ENCODE data around the gene NPAT. TPM values are rescaled to one million over a fixed set of nuclear protein-coding genes. Genes with fewer than 3 reads are reported as not detected.
"Not testable (repeated sequence)": the region's sequence is repeated elsewhere in the genome, so short reads cannot be mapped to it uniquely, and the experiment has no call there.

NPAT gene
- total RNA-seq, 1 donor from 2014 or later, result 16.7 TPM

GRCh38 chr11:108135845-108136544, 86.4 kb downstream of the NPAT start:
- Histone ChIP-seq H3K36me3 (peaks cover 80% of the 10 kb centered on the region), H3K27me3 (ENCODE audit: low read depth) (no peaks in the 10 kb centered on the region), H3K4me3 (no peak overlapping the region), H3K4me1 (peaks cover 10% of the 10 kb centered on the region), H3K9me3 (no peaks in the 10 kb centered on the region), H3K27ac (no peak overlapping the region)
- intact Hi-C loops (cut with DNase I), result no loop called here
- ATAC-seq (no peak), DNase-seq (no peak)
- TF ChIP-seq, protein P1, sequence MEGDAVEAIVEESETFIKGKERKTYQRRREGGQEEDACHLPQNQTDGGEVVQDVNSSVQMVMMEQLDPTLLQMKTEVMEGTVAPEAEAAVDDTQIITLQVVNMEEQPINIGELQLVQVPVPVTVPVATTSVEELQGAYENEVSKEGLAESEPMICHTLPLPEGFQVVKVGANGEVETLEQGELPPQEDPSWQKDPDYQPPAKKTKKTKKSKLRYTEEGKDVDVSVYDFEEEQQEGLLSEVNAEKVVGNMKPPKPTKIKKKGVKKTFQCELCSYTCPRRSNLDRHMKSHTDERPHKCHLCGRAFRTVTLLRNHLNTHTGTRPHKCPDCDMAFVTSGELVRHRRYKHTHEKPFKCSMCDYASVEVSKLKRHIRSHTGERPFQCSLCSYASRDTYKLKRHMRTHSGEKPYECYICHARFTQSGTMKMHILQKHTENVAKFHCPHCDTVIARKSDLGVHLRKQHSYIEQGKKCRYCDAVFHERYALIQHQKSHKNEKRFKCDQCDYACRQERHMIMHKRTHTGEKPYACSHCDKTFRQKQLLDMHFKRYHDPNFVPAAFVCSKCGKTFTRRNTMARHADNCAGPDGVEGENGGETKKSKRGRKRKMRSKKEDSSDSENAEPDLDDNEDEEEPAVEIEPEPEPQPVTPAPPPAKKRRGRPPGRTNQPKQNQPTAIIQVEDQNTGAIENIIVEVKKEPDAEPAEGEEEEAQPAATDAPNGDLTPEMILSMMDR (IDR thresholded peaks at IDR 0.05), result no peak

- DNase-seq; H3K27ac ChIP-seq; H3K27me3 ChIP-seq (ENCODE audit: low read depth); H3K4me3 ChIP-seq; H3K9me3 ChIP-seq; intact Hi-C loops (cut with DNase I): not testable (repeated sequence)
- ATAC-seq, result peak; percentile 50 to 51
- Histone ChIP-seq H3K4me1 (peaks cover 16% of the 10 kb centered on the region), H3K36me3 (peaks cover 67% of the 10 kb centered on the region)
Measured at GRCh38 chr11:108132993-108133538, 89.4 kb downstream of the NPAT start.

DNA sequence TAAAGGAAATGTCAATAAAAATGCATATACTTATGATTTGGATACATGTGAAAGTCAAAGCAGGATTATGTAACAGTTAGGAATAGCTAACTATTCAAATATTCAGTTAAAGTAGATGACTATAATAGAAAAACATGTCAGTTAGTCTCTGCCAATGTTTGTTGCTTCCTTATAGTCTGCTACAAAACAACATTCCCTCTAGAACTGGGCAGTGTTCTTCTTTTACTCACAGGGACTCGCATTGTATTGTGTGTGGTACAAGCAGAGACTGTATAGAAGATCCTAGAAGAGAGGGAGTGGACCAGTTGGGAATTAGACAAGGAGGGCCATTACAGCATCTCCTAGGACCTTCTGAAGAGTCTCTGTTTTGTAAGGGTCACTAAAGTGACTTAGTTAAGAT, 90.4 kb downstream of the NPAT start:
- intact Hi-C loops (cut with DNase I), result no loop called here
- H3K27me3 ChIP-seq (ENCODE audit: low read depth), result no peaks in the 10 kb centered on the region
- no peak for DNase-seq
- ATAC-seq, result peak in 1 of 2 donors; percentile 42
- peaks cover 16% of the 10 kb centered on the region for H3K4me1 ChIP-seq
- no peaks in the 10 kb centered on the region for H3K9me3 ChIP-seq
- TF ChIP-seq, protein P1 (IDR thresholded peaks at IDR 0.05), result no peak
- H3K36me3 ChIP-seq, result peaks cover 61% of the 10 kb centered on the region
- no peak overlapping the region for H3K27ac ChIP-seq
- no peak overlapping the region for H3K4me3 ChIP-seq

GRCh38 chr11:108128772-108129171, 93.7 kb downstream of the NPAT start:
- Histone ChIP-seq H3K27ac (no peak overlapping the region), H3K36me3 (peaks cover 44% of the 10 kb centered on the region), H3K27me3 (ENCODE audit: low read depth) (no peaks in the 10 kb centered on the region), H3K4me3 (no peak overlapping the region), H3K9me3 (no peaks in the 10 kb centered on the region), H3K4me1 (peaks cover 25% of the 10 kb centered on the region)
- intact Hi-C loops (cut with DNase I), result no loop called here
- ATAC-seq (no peak), DNase-seq (no peak)
- TF ChIP-seq, protein P1 (IDR thresholded peaks at IDR 0.05), result no peak

DNA sequence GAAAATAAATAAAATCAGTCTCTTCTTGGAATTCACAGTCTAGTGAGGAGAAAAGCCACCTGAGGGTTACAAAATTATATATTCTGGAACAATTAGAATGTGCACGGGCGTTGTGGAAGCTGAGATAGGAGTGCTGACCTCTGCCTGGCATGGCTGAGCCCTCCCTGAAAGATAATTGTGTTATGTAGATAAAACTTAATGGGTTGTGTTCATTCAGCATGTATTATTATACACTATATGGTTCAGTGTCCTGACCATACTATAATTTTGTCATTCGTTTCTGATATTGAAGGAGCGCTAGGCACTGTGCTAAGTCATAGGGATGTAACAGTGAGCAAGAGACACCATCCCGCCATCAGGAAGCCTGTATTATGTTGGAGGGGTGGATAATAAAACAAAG, 97.3 kb downstream of the NPAT start:
- H3K36me3 ChIP-seq, result peaks cover 26% of the 10 kb centered on the region
- H3K27me3 ChIP-seq (ENCODE audit: low read depth), result no peaks in the 10 kb centered on the region
- ATAC-seq (no peak), DNase-seq (no peak)
- intact Hi-C loops (cut with DNase I), result no loop called here
- H3K27ac ChIP-seq, result no peak overlapping the region
- no peak overlapping the region for H3K4me3 ChIP-seq
- peaks cover 32% of the 10 kb centered on the region for H3K4me1 ChIP-seq
- H3K9me3 ChIP-seq, result no peaks in the 10 kb centered on the region
- TF ChIP-seq, protein P1 (IDR thresholded peaks at IDR 0.05), result no peak

DNA sequence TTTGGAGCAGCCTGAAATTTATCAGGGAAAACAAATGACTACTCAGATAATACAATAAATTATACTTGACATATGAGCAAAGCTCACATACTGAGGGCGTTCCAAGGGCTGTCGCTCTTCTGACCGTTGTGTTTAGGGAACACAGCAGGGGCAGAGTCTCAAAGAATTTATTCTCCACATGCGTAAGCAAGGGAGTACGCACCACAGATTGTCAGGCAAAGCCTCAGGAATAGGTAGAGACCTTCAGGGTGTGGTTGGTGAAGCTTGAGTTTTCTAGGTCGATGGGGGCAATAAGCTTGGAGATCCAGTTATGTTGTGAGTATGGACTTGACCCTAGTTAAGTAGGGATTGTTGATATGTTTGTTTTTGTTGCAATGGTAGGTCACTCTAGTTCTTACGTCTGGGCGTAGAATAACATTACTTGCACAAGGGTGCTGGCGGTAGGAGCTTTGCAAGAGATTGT, 100.2 kb downstream of the NPAT start:
- Histone ChIP-seq H3K4me3 (peak overlapping the region; percentile 88), H3K9me3 (no peaks in the 10 kb centered on the region), H3K36me3 (peaks cover 5% of the 10 kb centered on the region), H3K27ac (peak overlapping the region; percentile 91), H3K4me1 (peaks cover 32% of the 10 kb centered on the region), H3K27me3 (ENCODE audit: low read depth) (no peaks in the 10 kb centered on the region)
- intact Hi-C loops (cut with DNase I), result no loop called here
- ATAC-seq (peak; percentile 33 to 43), DNase-seq (no peak)
- TF ChIP-seq, protein P1 (IDR thresholded peaks at IDR 0.05), result no peak
